GM12801 (cell line): ENCODE results near the gene AGPAT4.

Source experiments
- CTCF ChIP-seq: IDR thresholded peaks from one replicate; pipeline ENCODE4 v1.5.1; 2011; ENCODE audit warnings: control low read depth; ENCODE audit not compliant: insufficient read length; ENCODE audit errors: extremely low read depth

AGPAT4 gene

GRCh38 chr6:161246725-161247124 lies 27.1 kb downstream of the AGPAT4 start:
- no peak for TF ChIP-seq CTCF

- no peak for TF ChIP-seq CTCF
Observed at GRCh38 chr6:161245363-161245762, 28.5 kb downstream of the AGPAT4 start.

GRCh38 chr6:161244725-161245124 lies 29.1 kb downstream of the AGPAT4 start:
- TF ChIP-seq CTCF, result no peak

GRCh38 chr6:161242779-161243693 lies 30.8 kb downstream of the AGPAT4 start:
- no peak for TF ChIP-seq CTCF

- no peak for TF ChIP-seq CTCF
Observed at GRCh38 chr6:161242113-161242512, 31.7 kb downstream of the AGPAT4 start.

- TF ChIP-seq CTCF, result no peak
Observed at GRCh38 chr6:161239001-161239400, 34.9 kb downstream of the AGPAT4 start.

GRCh38 chr6:161238500-161238899 lies 35.4 kb downstream of the AGPAT4 start:
- TF ChIP-seq CTCF, result no peak
